Duodenal mucosa (tissue), 2 donors: Measurements from ENCODE around the gene MEAK7.
A peak's percentile ranks its signal among the peaks of the same experiment; 100 is the strongest.

Source experiments
- H3K27ac ChIP-seq: one replicate; pipeline ENCODE4 v1.7.0; 2013; ENCODE audit warnings: low read depth, low read length
- H3K27me3 ChIP-seq, 2 donors: one replicate each; pipeline ENCODE4 v1.7.0; 2013; ENCODE audit warnings: low read length in 2 of 2, control low read depth in 1 of 2; ENCODE audit not compliant: insufficient read depth in 2 of 2, control insufficient read depth in 1 of 2
- H3K36me3 ChIP-seq, 2 donors: one replicate each; pipeline ENCODE4 v1.7.0; 2013; ENCODE audit warnings: low read length in 2 of 2, control low read depth in 1 of 2; ENCODE audit not compliant: insufficient read depth in 2 of 2, control insufficient read depth in 1 of 2
- H3K4me1 ChIP-seq, 2 donors: one replicate each; pipeline ENCODE4 v1.7.0; 2013; ENCODE audit warnings: low read length in 2 of 2, control low read depth in 1 of 2; ENCODE audit not compliant: insufficient read depth in 2 of 2, control insufficient read depth in 1 of 2
- H3K4me3 ChIP-seq, 2 donors: one replicate each; pipeline ENCODE4 v1.7.0; 2013; ENCODE audit warnings: low read length in 2 of 2, low read depth in 1 of 2
- H3K9ac ChIP-seq, 2 donors: one replicate each; pipeline ENCODE4 v1.7.0; 2013; ENCODE audit warnings: low read length in 2 of 2, low read depth in 1 of 2
- H3K9me3 ChIP-seq, 2 donors: one replicate each; pipeline ENCODE4 v1.7.0; 2013; ENCODE audit warnings: low read length in 2 of 2, control low read depth in 1 of 2; ENCODE audit not compliant: control insufficient read depth in 1 of 2

MEAK7 gene, protein sequence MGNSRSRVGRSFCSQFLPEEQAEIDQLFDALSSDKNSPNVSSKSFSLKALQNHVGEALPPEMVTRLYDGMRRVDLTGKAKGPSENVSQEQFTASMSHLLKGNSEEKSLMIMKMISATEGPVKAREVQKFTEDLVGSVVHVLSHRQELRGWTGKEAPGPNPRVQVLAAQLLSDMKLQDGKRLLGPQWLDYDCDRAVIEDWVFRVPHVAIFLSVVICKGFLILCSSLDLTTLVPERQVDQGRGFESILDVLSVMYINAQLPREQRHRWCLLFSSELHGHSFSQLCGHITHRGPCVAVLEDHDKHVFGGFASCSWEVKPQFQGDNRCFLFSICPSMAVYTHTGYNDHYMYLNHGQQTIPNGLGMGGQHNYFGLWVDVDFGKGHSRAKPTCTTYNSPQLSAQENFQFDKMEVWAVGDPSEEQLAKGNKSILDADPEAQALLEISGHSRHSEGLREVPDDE

DNA sequence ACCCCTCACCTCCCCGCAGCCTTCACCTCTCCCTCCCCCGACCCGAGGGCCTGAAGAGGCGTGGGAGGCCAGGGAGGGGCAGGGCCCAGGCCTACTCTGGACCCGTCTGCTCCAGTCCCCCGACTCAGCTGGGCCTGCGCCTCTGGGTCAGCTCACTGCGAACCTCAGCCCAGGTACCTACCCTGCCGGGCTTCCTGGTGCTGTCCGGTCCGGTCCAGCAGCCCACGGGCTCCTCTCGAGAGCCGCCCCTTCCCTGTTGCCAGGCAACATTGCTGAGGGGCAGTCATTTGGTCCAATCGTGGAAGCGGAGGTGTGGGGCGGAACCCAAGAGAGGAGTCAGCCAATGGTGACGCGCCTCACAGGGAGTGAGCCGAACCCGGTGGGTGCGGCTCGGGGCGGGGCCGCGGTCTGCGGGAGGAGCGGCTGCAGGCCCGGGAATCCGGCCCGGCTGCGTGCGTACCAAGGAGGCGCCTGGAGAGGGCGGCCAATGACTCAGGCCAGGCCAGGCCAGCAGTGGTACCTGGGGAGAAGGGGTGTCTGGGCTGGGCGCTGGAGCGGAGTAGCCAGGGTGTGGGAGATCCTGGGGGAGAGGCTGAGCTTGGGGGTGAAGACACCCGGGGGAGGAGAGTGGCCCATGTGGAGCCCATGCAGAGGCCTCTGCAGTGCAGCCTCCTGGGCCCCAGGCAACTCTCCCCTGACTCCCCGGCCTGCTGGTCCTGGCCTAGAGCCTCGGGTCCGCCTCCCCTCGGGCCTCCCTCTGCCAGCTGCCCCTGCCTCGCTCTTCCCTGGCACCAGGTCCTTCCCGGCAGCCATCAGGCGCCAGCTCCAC is at the start of gene MEAK7:
MEAK7 (minus strand) TSS at position 240 of the 829 bp plus-strand sequence. CDS start 6,573 bp downstream, outside the sequence.
- Histone ChIP-seq H3K27me3 (no peaks in the 10 kb centered on the region), H3K27ac (peak within 1 kb of the TSS; percentile 74), H3K4me3 (peak within 1 kb of the TSS; percentile 85 to 89), H3K9me3 (no peaks in the 10 kb centered on the region), H3K9ac (peak within 1 kb of the TSS; percentile 82 to 91), H3K36me3 (peaks cover 0 to 4% of the 10 kb centered on the region in 2 donors), H3K4me1 (peaks cover 30 to 40% of the 10 kb centered on the region in 2 donors)

GRCh38 chr16:84553873-84554399 is 49.5 kb upstream of the MEAK7 start:
- Histone ChIP-seq H3K9ac (peak overlapping the region; percentile 19 to 52), H3K36me3 (no peaks in the 10 kb centered on the region), H3K27me3 (no peaks in the 10 kb centered on the region), H3K4me1 (peaks cover 4 to 8% of the 10 kb centered on the region in 2 donors), H3K4me3 (peak overlapping the region; percentile 37 to 41), H3K27ac (no peak overlapping the region), H3K9me3 (no peaks in the 10 kb centered on the region)

GRCh38 chr16:84552135-84552534 is 47.7 kb upstream of the MEAK7 start:
- Histone ChIP-seq H3K27me3 (no peaks in the 10 kb centered on the region), H3K36me3 (no peaks in the 10 kb centered on the region), H3K4me1 (peaks cover 0 to 5% of the 10 kb centered on the region in 2 donors), H3K4me3 (no peak overlapping the region), H3K9me3 (no peaks in the 10 kb centered on the region), H3K9ac (no peak overlapping the region), H3K27ac (no peak overlapping the region)

DNA sequence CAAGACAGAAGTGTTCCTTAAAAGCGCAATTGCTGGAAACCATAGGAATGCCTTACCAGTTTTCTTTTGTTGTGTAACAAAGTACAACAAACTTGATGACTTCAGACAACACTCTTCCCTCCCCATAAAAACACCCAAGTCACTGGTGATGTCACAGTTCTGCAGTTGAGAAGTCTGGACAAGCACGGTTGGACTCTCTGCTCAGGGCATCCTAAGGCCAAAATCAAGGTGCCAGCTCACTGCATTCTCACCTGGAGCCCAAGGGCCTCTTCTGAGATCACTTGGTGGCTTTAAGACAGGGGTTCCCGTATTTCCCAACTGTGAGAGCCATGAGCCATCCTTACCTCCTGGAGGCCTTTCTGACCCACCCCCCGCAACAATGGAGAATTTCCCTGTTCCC is 45.6 kb upstream of the MEAK7 start:
- Histone ChIP-seq H3K9me3 (no peaks in the 10 kb centered on the region), H3K9ac (no peak overlapping the region), H3K4me1 (peaks cover 0 to 5% of the 10 kb centered on the region in 2 donors), H3K4me3 (no peak overlapping the region), H3K27me3 (no peaks in the 10 kb centered on the region), H3K27ac (no peak overlapping the region), H3K36me3 (no peaks in the 10 kb centered on the region)

DNA sequence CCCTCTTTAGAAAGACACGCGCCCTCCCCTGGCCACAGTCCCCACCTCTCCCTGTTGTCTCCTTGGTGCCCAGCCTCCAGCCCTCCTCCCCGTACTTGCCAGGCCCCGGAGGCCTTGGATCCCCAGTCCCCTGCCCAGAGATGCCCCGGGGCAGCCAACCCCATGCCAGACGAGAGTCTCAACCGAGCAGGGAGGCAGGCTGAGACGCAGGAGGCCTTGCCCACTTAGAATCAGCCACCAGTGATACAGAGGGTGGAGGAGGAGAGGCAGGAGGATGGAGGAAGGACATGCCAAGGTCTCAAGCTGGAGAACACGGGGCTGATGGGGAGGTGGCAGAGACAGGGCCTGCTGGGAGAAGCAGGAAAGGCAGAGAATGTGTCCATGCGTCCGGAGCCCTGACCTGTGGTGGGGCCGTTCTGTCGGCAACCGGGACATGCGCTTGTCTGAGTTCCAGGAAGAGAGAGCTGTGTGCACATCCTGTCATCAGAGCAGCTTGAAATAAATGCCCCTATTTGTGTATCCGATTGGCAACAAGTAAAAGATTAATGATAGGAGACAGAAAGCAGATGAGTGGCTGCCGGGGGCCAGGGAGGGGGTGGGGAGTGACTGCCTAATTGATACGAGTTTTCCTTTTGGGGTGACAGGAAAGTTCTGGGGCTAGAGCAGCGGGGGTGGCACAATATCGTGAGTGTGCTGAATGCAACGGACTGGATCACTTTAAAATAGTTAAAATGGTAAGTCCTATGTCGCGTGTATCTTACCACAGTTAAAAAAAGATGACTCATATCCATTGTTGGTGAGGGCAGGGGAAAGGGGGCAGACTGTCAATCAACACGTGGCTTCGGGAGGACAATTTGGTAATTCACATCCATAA is 44.7 kb upstream of the MEAK7 start:
- Histone ChIP-seq H3K4me3 (peak overlapping the region; percentile 8 to 10), H3K9ac (peak overlapping the region; percentile 12 to 48)

GRCh38 chr16:84548508-84548907 is 44.0 kb upstream of the MEAK7 start:
- Histone ChIP-seq H3K4me1 (peaks cover 11 to 13% of the 10 kb centered on the region in 2 donors), H3K9me3 (no peaks in the 10 kb centered on the region), H3K4me3 (no peak overlapping the region), H3K36me3 (no peaks in the 10 kb centered on the region), H3K27me3 (no peaks in the 10 kb centered on the region), H3K27ac (no peak overlapping the region), H3K9ac (no peak overlapping the region)

More for the DNA sequence above, 44.7 kb upstream of the MEAK7 start:
- Histone ChIP-seq H3K4me1 (peaks cover 8 to 9% of the 10 kb centered on the region in 2 donors), H3K27ac (peak overlapping the region; percentile 42), H3K27me3 (no peaks in the 10 kb centered on the region), H3K9me3 (no peaks in the 10 kb centered on the region), H3K36me3 (no peaks in the 10 kb centered on the region)

- Histone ChIP-seq H3K9me3 (no peaks in the 10 kb centered on the region), H3K9ac (no peak overlapping the region), H3K27ac (no peak overlapping the region), H3K36me3 (no peaks in the 10 kb centered on the region), H3K4me1 (peaks cover 11 to 13% of the 10 kb centered on the region in 2 donors), H3K27me3 (no peaks in the 10 kb centered on the region), H3K4me3 (no peak overlapping the region)
Observed at GRCh38 chr16:84547546-84548061, 43.1 kb upstream of the MEAK7 start.

- no peaks in the 10 kb centered on the region for H3K9me3 ChIP-seq
- H3K4me1 ChIP-seq = peaks cover 11 to 13% of the 10 kb centered on the region in 2 donors
- H3K27me3 ChIP-seq = no peaks in the 10 kb centered on the region
- no peak overlapping the region for H3K9ac ChIP-seq
- H3K36me3 ChIP-seq = no peaks in the 10 kb centered on the region
- no peak overlapping the region for H3K27ac ChIP-seq
- H3K4me3 ChIP-seq = no peak overlapping the region
Observed at GRCh38 chr16:84546669-84547545, 42.4 kb upstream of the MEAK7 start.
